Measurements from ENCODE around the gene JCHAIN.
A peak's percentile ranks its signal among the peaks of the same experiment; 100 is the strongest.
"Not testable (repeated sequence)": the region's sequence is repeated elsewhere in the genome, so short reads cannot be mapped to it uniquely, and the experiment has no call there.

JCHAIN gene

GRCh38 chr4:70666369-70666768, at the start of gene JCHAIN:
TSS of gene JCHAIN (minus strand) at chr4:70666508. CDS start at chr4:70666490, 18 bp downstream.
- DNase-seq = no peak

GRCh38 chr4:70715097-70715496, 48.8 kb upstream of the JCHAIN start:
- DNase-seq = no peak

- no peak for DNase-seq
Measured at GRCh38 chr4:70714079-70714887, 48.0 kb upstream of the JCHAIN start.

- no peak for DNase-seq
Measured at GRCh38 chr4:70713453-70714078, 47.3 kb upstream of the JCHAIN start.

GRCh38 chr4:70712604-70713452, 46.5 kb upstream of the JCHAIN start:
- no peak for DNase-seq

- no peak for DNase-seq
Measured at GRCh38 chr4:70712150-70712549, 45.8 kb upstream of the JCHAIN start.

- no peak for DNase-seq
Measured at GRCh38 chr4:70711599-70711998, 45.3 kb upstream of the JCHAIN start.

- no peak for DNase-seq
Measured at GRCh38 chr4:70709611-70710205, 43.4 kb upstream of the JCHAIN start.

- no peak for DNase-seq
Measured at GRCh38 chr4:70706516-70706915, 40.2 kb upstream of the JCHAIN start.

GRCh38 chr4:70706044-70706461, 39.7 kb upstream of the JCHAIN start:
- no peak for DNase-seq

- peak; percentile 28 for DNase-seq
Measured at GRCh38 chr4:70705183-70706043, 39.1 kb upstream of the JCHAIN start.

GRCh38 chr4:70704931-70705182, 38.5 kb upstream of the JCHAIN start:
- DNase-seq = no peak

GRCh38 chr4:70704215-70704930, 38.1 kb upstream of the JCHAIN start:
- DNase-seq = peak; percentile 17

GRCh38 chr4:70703619-70704214, 37.4 kb upstream of the JCHAIN start:
- DNase-seq = no peak

GRCh38 chr4:70702592-70702991, 36.3 kb upstream of the JCHAIN start:
- not testable (repeated sequence) for DNase-seq

- DNase-seq = no peak
Measured at GRCh38 chr4:70701271-70701670, 35.0 kb upstream of the JCHAIN start.

- no peak for DNase-seq
Measured at GRCh38 chr4:70700712-70701111, 34.4 kb upstream of the JCHAIN start.

- DNase-seq = not testable (repeated sequence)
Measured at GRCh38 chr4:70698435-70698834, 32.1 kb upstream of the JCHAIN start.

GRCh38 chr4:70694633-70695032, 28.3 kb upstream of the JCHAIN start:
- not testable (repeated sequence) for DNase-seq

- DNase-seq = no peak
Measured at GRCh38 chr4:70691661-70692060, 25.4 kb upstream of the JCHAIN start.

GRCh38 chr4:70688795-70689231, 22.5 kb upstream of the JCHAIN start:
- no peak for DNase-seq
